Naive thymus-derived CD4-positive, alpha-beta T cell (primary cell): ENCODE measurements around the gene DHX32. TPM values are rescaled to one million over a fixed set of nuclear protein-coding genes. Genes with fewer than 3 reads are reported as not detected.
"Not testable (repeated sequence)": the region's sequence is repeated elsewhere in the genome, so short reads cannot be mapped to it uniquely, and the experiment has no call there.

Source experiments
- ATAC-seq: fragments of 150-1000 bp; cut with Tn5 transposase; 2 replicates; pipeline ENCODE4 v1.10.0; 2021; ENCODE audit warnings: mild to moderate bottlenecking, moderate library complexity
- CTCF ChIA-PET: fragments of 350-600 bp; sonication (Branson Sonifier 250); formaldehyde crosslinking; loops from one replicate; lab custom pipeline; 2021; ENCODE audit warnings: antibody characterized with exemption; lab: Charles Lee
- POLR2A ChIA-PET: fragments of 350-600 bp; sonication (Branson Sonifier 250); formaldehyde crosslinking; loops from one replicate; lab custom pipeline; 2021; ENCODE audit warnings: antibody characterized with exemption, inconsistent platforms; lab: Charles Lee
- DNase-seq, 9 donors: peaks; one replicate each; pipeline versions ENCODE4 v3.0.0 to v3.0.0-alpha.2; 2020 to 2022; ENCODE audit warnings: mixed read lengths in 1 of 9
- H3K27ac ChIP-seq: one replicate; pipeline ENCODE4 v1.7.0; 2013; ENCODE audit warnings: mild to moderate bottlenecking, low read depth, low read length, moderate library complexity
- H3K27me3 ChIP-seq, 2 donors: one replicate each; pipeline ENCODE4 v1.7.0; 2013; ENCODE audit warnings: low read length in 2 of 2, mild to moderate bottlenecking in 2 of 2, moderate library complexity in 2 of 2; ENCODE audit not compliant: control insufficient read depth in 2 of 2, insufficient read depth in 2 of 2
- H3K36me3 ChIP-seq, 3 experiments: 1 replicate in 2 of 3; 2 replicates in 1 of 3; pipeline ENCODE4 v1.7.0; 2013; ENCODE audit warnings: low read length in 3 of 3, mild to moderate bottlenecking in 3 of 3, moderate library complexity in 1 of 3; ENCODE audit not compliant: insufficient read depth in 3 of 3, control insufficient read depth in 2 of 3
- H3K4me1 ChIP-seq, 2 donors: one replicate each; pipeline ENCODE4 v1.7.0; 2013; ENCODE audit warnings: low read length in 2 of 2, mild to moderate bottlenecking in 2 of 2, moderate library complexity in 1 of 2; ENCODE audit not compliant: control insufficient read depth in 2 of 2, insufficient read depth in 2 of 2
- H3K4me3 ChIP-seq: 2 replicates; pipeline ENCODE4 v1.7.0; 2013; ENCODE audit warnings: mild to moderate bottlenecking, low read length
- H3K9me3 ChIP-seq, 3 experiments: 1 replicate in 2 of 3; 2 replicates in 1 of 3; pipeline ENCODE4 v1.7.0; 2013; ENCODE audit warnings: low read length in 3 of 3; ENCODE audit not compliant: control insufficient read depth in 2 of 3
- H3K27ac Mint-ChIP-seq, 9 donors: one replicate each; pipeline ENCODE4 v1.8.0; 2020 to 2022; ENCODE audit warnings: mixed read lengths in 9 of 9, mild to moderate bottlenecking in 8 of 9, moderate library complexity in 5 of 9, inconsistent platforms in 2 of 9
- H3K27me3 Mint-ChIP-seq, 5 donors: one replicate each; pipeline ENCODE4 v1.8.0; 2021 to 2022; ENCODE audit warnings: mixed read lengths in 5 of 5, mild to moderate bottlenecking in 1 of 5
- H3K36me3 Mint-ChIP-seq, 5 donors: one replicate each; pipeline ENCODE4 v1.8.0; 2020 to 2022; ENCODE audit warnings: mixed read lengths in 5 of 5, mild to moderate bottlenecking in 3 of 5, inconsistent platforms in 1 of 5
- H3K4me1 Mint-ChIP-seq, 7 donors: one replicate each; pipeline ENCODE4 v1.8.0; 2020 to 2022; ENCODE audit warnings: mixed read lengths in 7 of 7, mild to moderate bottlenecking in 3 of 7, inconsistent platforms in 1 of 7
- H3K4me3 Mint-ChIP-seq, 10 donors: one replicate each; pipeline ENCODE4 v1.8.0; 2020 to 2022; ENCODE audit warnings: mild to moderate bottlenecking in 10 of 10, mixed read lengths in 10 of 10, moderate library complexity in 6 of 10, inconsistent platforms in 2 of 10
- H3K9me3 Mint-ChIP-seq, 11 donors: one replicate each; pipeline ENCODE4 v1.8.0; 2020 to 2022; ENCODE audit warnings: mixed read lengths in 11 of 11, mild to moderate bottlenecking in 4 of 11, inconsistent platforms in 1 of 11, moderate library complexity in 1 of 11
- intact Hi-C, 2 donors: fragments of 100-400 bp; cut with micrococcal nuclease; formaldehyde crosslinking; loops; one replicate each; pipeline ENCODE4 v1.15.1; 2023
- polyA plus RNA-seq, 2 donors: library from polyadenylated mRNA; unstranded; fragments of 300-500 nt; fragmentation: Illumina TruSeq; gene quantifications; one replicate each; pipeline ENCODE4 v1.2.3, GENCODE V29; 2021
- total RNA-seq, 6 experiments: library from RNA in 5 of 6; stranded (reverse) in 5 of 6; gene quantifications; 1 replicate in 5 of 6; 2 replicates in 1 of 6; pipeline ENCODE4 v1.2.3 and lab custom pipeline; 2021 to 2026

Gene DHX32
- total and polyA plus RNA-seq, 7 experiments from 2014 or later: 9.3 to 13.5 (median 11.3) TPM

GRCh38 chr10:125908813-125909212 lies 27.7 kb upstream of the DHX32 start:
- H3K36me3 ChIP-seq, H3K9me3 Mint-ChIP-seq, H3K36me3 Mint-ChIP-seq, ATAC-seq, CTCF ChIA-PET, H3K4me3 Mint-ChIP-seq, H3K27me3 ChIP-seq, H3K4me1 Mint-ChIP-seq, intact Hi-C loops, H3K4me3 ChIP-seq, DNase-seq, H3K4me1 ChIP-seq, H3K27ac Mint-ChIP-seq, POLR2A ChIA-PET, H3K9me3 ChIP-seq, H3K27ac ChIP-seq, H3K27me3 Mint-ChIP-seq: not testable (repeated sequence)

- H3K9me3 Mint-ChIP-seq, H3K36me3 ChIP-seq, intact Hi-C loops, CTCF ChIA-PET, H3K4me1 ChIP-seq, H3K4me1 Mint-ChIP-seq, H3K27me3 ChIP-seq, H3K36me3 Mint-ChIP-seq, H3K27me3 Mint-ChIP-seq, H3K27ac Mint-ChIP-seq, POLR2A ChIA-PET, DNase-seq, ATAC-seq, H3K9me3 ChIP-seq, H3K27ac ChIP-seq, H3K4me3 Mint-ChIP-seq, H3K4me3 ChIP-seq: not testable (repeated sequence)
These were observed 26.5 kb upstream of the DHX32 start for GRCh38 chr10:125907598-125907997.

- CTCF ChIA-PET, POLR2A ChIA-PET, H3K4me3 ChIP-seq, H3K36me3 ChIP-seq, ATAC-seq, intact Hi-C loops, H3K27me3 ChIP-seq, H3K4me1 Mint-ChIP-seq, H3K4me3 Mint-ChIP-seq, H3K36me3 Mint-ChIP-seq, DNase-seq, H3K27ac ChIP-seq, H3K9me3 Mint-ChIP-seq, H3K4me1 ChIP-seq, H3K9me3 ChIP-seq: not testable (repeated sequence)
- H3K27me3 Mint-ChIP-seq: peaks cover 0 to 11% (median 6%) of the 10 kb centered on the region in 5 donors
- peak overlapping the region in 1 of 9 donors; percentile 44 for H3K27ac Mint-ChIP-seq
These were observed 24.2 kb upstream of the DHX32 start for GRCh38 chr10:125905069-125905994.

- DNase-seq, POLR2A ChIA-PET, H3K4me3 ChIP-seq, H3K4me1 ChIP-seq, H3K9me3 Mint-ChIP-seq, H3K27ac Mint-ChIP-seq, H3K27ac ChIP-seq, H3K4me1 Mint-ChIP-seq, CTCF ChIA-PET, H3K36me3 Mint-ChIP-seq, H3K9me3 ChIP-seq, intact Hi-C loops, H3K36me3 ChIP-seq, H3K4me3 Mint-ChIP-seq, H3K27me3 ChIP-seq, ATAC-seq: not testable (repeated sequence)
- H3K27me3 Mint-ChIP-seq: peaks cover 0 to 11% (median 9%) of the 10 kb centered on the region in 5 donors
These were observed 22.1 kb upstream of the DHX32 start for GRCh38 chr10:125903135-125903640.

GRCh38 chr10:125900963-125901362 lies 19.9 kb upstream of the DHX32 start:
- H3K4me1 ChIP-seq, CTCF ChIA-PET, H3K36me3 Mint-ChIP-seq, H3K4me1 Mint-ChIP-seq, DNase-seq, H3K36me3 ChIP-seq, ATAC-seq, H3K27ac Mint-ChIP-seq, H3K4me3 ChIP-seq, H3K27ac ChIP-seq, H3K9me3 ChIP-seq, H3K27me3 ChIP-seq, POLR2A ChIA-PET, intact Hi-C loops, H3K4me3 Mint-ChIP-seq: not testable (repeated sequence)
- H3K27me3 Mint-ChIP-seq: peaks cover 0 to 18% (median 6%) of the 10 kb centered on the region in 5 donors
- peaks cover 0 to 15% (median 3%) of the 10 kb centered on the region in 11 donors for H3K9me3 Mint-ChIP-seq

GRCh38 chr10:125897317-125897716 lies 16.2 kb upstream of the DHX32 start:
- H3K36me3 ChIP-seq, H3K4me3 ChIP-seq, H3K4me1 ChIP-seq, H3K9me3 ChIP-seq, H3K27ac ChIP-seq, H3K27me3 ChIP-seq, DNase-seq, H3K36me3 Mint-ChIP-seq, ATAC-seq, intact Hi-C loops, CTCF ChIA-PET, H3K9me3 Mint-ChIP-seq: not testable (repeated sequence)
- H3K4me1 Mint-ChIP-seq: peaks cover 11 to 27% (median 20%) of the 10 kb centered on the region in 7 donors
- POLR2A ChIA-PET: interaction anchor here (1.1 kb wide), 1 partner anchor 15 kb away, joined by 3 read pairs; no protein-coding TSS in a partner anchor
- peaks cover 0 to 32% (median 6%) of the 10 kb centered on the region in 5 donors for H3K27me3 Mint-ChIP-seq
- H3K27ac Mint-ChIP-seq: peak overlapping the region in 4 of 9 donors; percentile 23 to 69 (median 36)
- H3K4me3 Mint-ChIP-seq: peak overlapping the region; percentile 62 to 92 (median 90)
